ENCODE data around the gene EFEMP2. TPM values are rescaled to one million over a fixed set of nuclear protein-coding genes. Genes with fewer than 3 reads are reported as not detected.

Gene EFEMP2
- total RNA-seq, 1 experiment from 2014 or later, result 23.7 TPM

- Histone ChIP-seq H3K9me3 (ENCODE audit: control insufficient read depth, insufficient read depth, low read depth, low read length) (no peaks in the 10 kb centered on the region), H3K4me3 (ENCODE audit: low read depth in 2 of 2, low read length in 2 of 2) (no peak overlapping the region), H3K36me3 (ENCODE audit: control insufficient read depth, insufficient read depth, low read length) (peaks cover 4% of the 10 kb centered on the region; the same call in 1 of the 2 replicates), H3K4me1 (ENCODE audit: control insufficient read depth, insufficient read depth, low read length) (peaks cover 20% of the 10 kb centered on the region), H3K27ac (ENCODE audit: low read length) (no peak overlapping the region), H3K27me3 (ENCODE audit: control insufficient read depth, insufficient read depth, low read length) (no peaks in the 10 kb centered on the region)
- in situ Hi-C loops (cut with HindIII; ENCODE audit: low pct_unique_long_range_greater_than_20kb, low sequenced_read_pairs) (no loop called here), intact Hi-C loops (cut with micrococcal nuclease; ENCODE audit: unreplicated experiment) (no loop called here)
- ChIA-PET CTCF (no interaction called here), POLR2A (interaction anchor here (0.5 kb wide), 1 partner anchor 107 kb away, joined by 6 read pairs; no protein-coding TSS in a partner anchor)
- TF ChIP-seq CTCF (IDR thresholded peaks at IDR 0.05) (no peak), SIN3A (IDR thresholded peaks at IDR 0.05; ENCODE audit: borderline replicate concordance, insufficient read depth, low read depth, low read length) (no peak), REST (IDR thresholded peaks at IDR 0.05; ENCODE audit: insufficient read depth in 1 of 2, low read depth in 2 of 2, low read length in 1 of 2) (no peak), TCF7L2 (IDR thresholded peaks at IDR 0.05; ENCODE audit: low read depth, low read length) (no peak), POLR2AphosphoS5 (IDR thresholded peaks at IDR 0.05; ENCODE audit: low read depth, low read length) (no peak)
- DNase-seq (ENCODE audit: low read depth, low spot score) (no peak), ATAC-seq (no peak)
- BruUV-seq (replicated peaks), result no TSS peak
Measured at GRCh38 chr11:65882120-65883057, 9.8 kb upstream of the EFEMP2 start.

GRCh38 chr11:65880844-65881421, 8.3 kb upstream of the EFEMP2 start:
- Histone ChIP-seq H3K36me3 (ENCODE audit: control insufficient read depth, insufficient read depth, low read length) (peaks cover 4% of the 10 kb centered on the region; the same call in 1 of the 2 replicates), H3K4me3 (ENCODE audit: low read depth in 2 of 2, low read length in 2 of 2) (no peak overlapping the region), H3K9me3 (ENCODE audit: control insufficient read depth, insufficient read depth, low read depth, low read length) (no peaks in the 10 kb centered on the region), H3K27ac (ENCODE audit: low read length) (no peak overlapping the region), H3K4me1 (ENCODE audit: control insufficient read depth, insufficient read depth, low read length) (peaks cover 6% of the 10 kb centered on the region), H3K27me3 (ENCODE audit: control insufficient read depth, insufficient read depth, low read length) (no peaks in the 10 kb centered on the region)
- DNase-seq (ENCODE audit: low read depth, low spot score), result no peak
- intact Hi-C loops (cut with micrococcal nuclease; ENCODE audit: unreplicated experiment), result no loop called here
- ChIA-PET CTCF (no interaction called here), POLR2A (interaction anchor here (0.7 kb wide), 1 partner anchor 135 kb away, joined by 5 read pairs; no protein-coding TSS in a partner anchor)
- 0 out of 2 replicates have a peak, but pooled peaks have one; percentile 11 for ATAC-seq
- no peak for TF ChIP-seq REST (IDR thresholded peaks at IDR 0.05; ENCODE audit: insufficient read depth in 1 of 2, low read depth in 2 of 2, low read length in 1 of 2)
- TF ChIP-seq TCF7L2 (IDR thresholded peaks at IDR 0.05; ENCODE audit: low read depth, low read length), result no peak
- TF ChIP-seq SIN3A (IDR thresholded peaks at IDR 0.05; ENCODE audit: borderline replicate concordance, insufficient read depth, low read depth, low read length), result no peak
- 0 out of 2 replicates have a peak, but pooled peaks have one; percentile 15 for TF ChIP-seq POLR2AphosphoS5 (IDR thresholded peaks at IDR 0.05; ENCODE audit: low read depth, low read length)
- BruUV-seq (replicated peaks), result no TSS peak
- in situ Hi-C loops (cut with HindIII; ENCODE audit: low pct_unique_long_range_greater_than_20kb, low sequenced_read_pairs), result no loop called here

All from Panc1 (cell line).